Brain pericyte (primary cell): ENCODE results near the gene ALLC.

ENCODE experiments used
- DNase-seq: peaks from one replicate; pipeline ENCODE4 v3.0.0-alpha.2; 2012; ENCODE audit warnings: low read depth, low spot score

Gene ALLC

GRCh38 chr2:3749201-3749600 lies 91.2 kb downstream of the ALLC start:
- no peak for DNase-seq

GRCh38 chr2:3751251-3751650 lies 93.3 kb downstream of the ALLC start:
- no peak for DNase-seq

- DNase-seq: no peak
Observed at GRCh38 chr2:3751806-3752205, 93.8 kb downstream of the ALLC start.
